OCI-LY1 (cell line): ENCODE measurements around the gene AFAP1L1.
A peak's percentile ranks its signal among the peaks of the same experiment; 100 is the strongest.

Experiments used
- H2AFZ ChIP-seq: fragments of 200-600 bp; sonication (generic), shearing (Covaris generic); 2 replicates; pipeline ENCODE4 v1.6.0; 2014; ENCODE audit warnings: antibody characterized with exemption, mild to moderate bottlenecking, low read length
- H3F3A ChIP-seq: fragments of 200-600 bp; sonication (generic), shearing (Covaris generic); 2 replicates; pipeline ENCODE4 v1.6.0; 2014; ENCODE audit warnings: mild to moderate bottlenecking, antibody characterized with exemption, low read length, moderate library complexity; ENCODE audit not compliant: insufficient read depth
- H3K27ac ChIP-seq: fragments of 200-600 bp; sonication (generic); 2 replicates; pipeline ENCODE4 v1.5.1; 2014; ENCODE audit warnings: low read length, mixed run types, mild to moderate bottlenecking, low read depth; ENCODE audit not compliant: poor library complexity, severe bottlenecking
- H3K27me3 ChIP-seq: fragments of 200-600 bp; sonication (generic); 2 replicates; pipeline ENCODE4 v1.6.0; 2014; ENCODE audit warnings: antibody characterized with exemption, mild to moderate bottlenecking, low read length, moderate library complexity; ENCODE audit not compliant: insufficient read depth
- H3K36me3 ChIP-seq: fragments of 200-600 bp; sonication (generic); 2 replicates; pipeline ENCODE4 v1.6.1; 2014; ENCODE audit warnings: mild to moderate bottlenecking, antibody characterized with exemption, low read length, moderate library complexity, mixed read lengths; ENCODE audit not compliant: insufficient read depth
- H3K4me1 ChIP-seq: fragments of 200-600 bp; sonication (generic); 2 replicates; pipeline ENCODE4 v1.5.1; 2014; ENCODE audit warnings: mild to moderate bottlenecking, low read length, moderate library complexity; ENCODE audit not compliant: insufficient read depth, severe bottlenecking
- H3K4me2 ChIP-seq: fragments of 200-600 bp; sonication (generic), shearing (Covaris generic); 2 replicates; pipeline ENCODE4 v1.6.1; 2014; ENCODE audit warnings: low read length
- H3K4me3 ChIP-seq: fragments of 200-600 bp; sonication (generic); 2 replicates; pipeline ENCODE4 v1.5.1; 2014; ENCODE audit warnings: low read length, low read depth, mild to moderate bottlenecking, mixed read lengths; ENCODE audit not compliant: poor library complexity, severe bottlenecking
- H3K79me2 ChIP-seq: fragments of 200-600 bp; shearing (Covaris generic); 2 replicates; pipeline ENCODE4 v1.6.1; 2016; ENCODE audit warnings: mixed run types, low read length, mixed read lengths; ENCODE audit not compliant: insufficient read depth
- H3K9ac ChIP-seq: fragments of 200-600 bp; sonication (generic), shearing (Covaris generic); 2 replicates; pipeline ENCODE4 v1.6.1; 2014; ENCODE audit warnings: mild to moderate bottlenecking, low read length, mixed read lengths
- H3K9me2 ChIP-seq: fragments of 200-600 bp; sonication (generic), shearing (Covaris generic); 2 replicates; pipeline ENCODE4 v1.6.1; 2014; ENCODE audit warnings: low read depth, mild to moderate bottlenecking, low read length, mixed read lengths
- H3K9me3 ChIP-seq: fragments of 200-600 bp; shearing (Covaris generic); 2 replicates; pipeline ENCODE4 v1.6.1; 2014; ENCODE audit warnings: low read length, mixed read lengths
- H4K20me1 ChIP-seq: fragments of 200-600 bp; sonication (generic), shearing (Covaris generic); 2 replicates; pipeline ENCODE4 v1.6.0; 2016; ENCODE audit warnings: mild to moderate bottlenecking, low read length; ENCODE audit not compliant: insufficient read depth
- CTCF ChIP-seq: fragments of 200-600 bp; sonication (generic), shearing (Covaris generic); IDR thresholded peaks from 2 replicates; pipeline ENCODE4 v1.5.1; 2017; ENCODE audit warnings: mild to moderate bottlenecking, antibody characterized with exemption, low read length, moderate library complexity, mixed read lengths
- EZH2 ChIP-seq: fragments of 200-600 bp; sonication (generic), shearing (Covaris generic); IDR thresholded peaks from 2 replicates; pipeline ENCODE4 v1.8.0; 2017; ENCODE audit warnings: borderline replicate concordance, mixed run types, mild to moderate bottlenecking, antibody characterized with exemption, low read length, moderate library complexity, mixed read lengths

AFAP1L1 gene

DNA sequence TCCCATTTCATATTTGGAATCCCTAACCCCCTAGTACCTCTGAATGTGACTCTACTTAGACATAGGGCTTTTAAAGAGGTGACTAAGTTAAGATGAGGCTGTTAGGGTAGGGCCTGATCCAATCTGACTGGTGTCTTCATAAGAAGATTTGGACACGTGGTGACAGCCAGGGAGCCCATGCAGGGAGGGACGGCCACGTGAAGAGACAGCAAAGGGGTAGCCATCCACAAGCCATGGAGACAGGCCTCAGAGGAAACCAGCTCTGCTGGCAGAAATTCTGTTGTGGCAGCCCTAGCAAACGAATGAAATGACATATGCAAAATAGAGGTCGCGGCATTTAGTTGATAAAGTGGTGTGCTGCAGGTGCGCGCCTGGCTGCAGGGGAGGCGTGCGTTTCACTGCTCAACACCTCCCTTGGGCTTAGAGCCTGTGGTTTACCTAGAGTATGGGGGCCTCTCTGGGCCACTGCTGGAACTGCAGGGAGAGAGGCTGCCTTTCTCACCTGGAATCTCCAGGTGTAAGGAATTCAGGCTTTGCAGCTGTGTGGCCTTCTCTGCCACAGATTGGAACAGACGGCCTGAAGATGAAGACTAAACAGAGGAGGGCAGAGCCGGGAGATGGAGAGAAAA is 7.1 kb upstream of the AFAP1L1 start:
- Histone ChIP-seq H3K36me3 (no peaks in the 10 kb centered on the region; the same call in 1 of the 2 replicates), H3K27ac (no peak overlapping the region), H3K9me3 (0 out of 2 replicates have a peak, but pooled peaks cover 7% of the 10 kb centered on the region), H3K4me2 (no peak overlapping the region), H3K4me1 (peaks cover 5% of the 10 kb centered on the region), H3K79me2 (no peaks in the 10 kb centered on the region), H3K27me3 (no peaks in the 10 kb centered on the region), H4K20me1 (no peaks in the 10 kb centered on the region), H3K4me3 (no peak overlapping the region), H3F3A (no peaks in the 10 kb centered on the region), H2AFZ (no peak overlapping the region), H3K9me2 (no peaks in the 10 kb centered on the region), H3K9ac (no peak overlapping the region)
- TF ChIP-seq EZH2 (no peak), CTCF (peak; percentile 87)

GRCh38 chr5:149265068-149265465 is 6.6 kb upstream of the AFAP1L1 start:
- Histone ChIP-seq H3K79me2 (no peaks in the 10 kb centered on the region), H3K27ac (no peak overlapping the region), H4K20me1 (no peaks in the 10 kb centered on the region), H2AFZ (no peak overlapping the region), H3K36me3 (no peaks in the 10 kb centered on the region; the same call in 1 of the 2 replicates), H3K4me1 (peaks cover 5% of the 10 kb centered on the region), H3F3A (no peaks in the 10 kb centered on the region), H3K4me3 (no peak overlapping the region), H3K9me2 (no peaks in the 10 kb centered on the region), H3K4me2 (no peak overlapping the region), H3K9me3 (0 out of 2 replicates have a peak, but pooled peaks cover 7% of the 10 kb centered on the region), H3K9ac (no peak overlapping the region), H3K27me3 (no peaks in the 10 kb centered on the region)
- TF ChIP-seq EZH2 (no peak), CTCF (no peak)

DNA sequence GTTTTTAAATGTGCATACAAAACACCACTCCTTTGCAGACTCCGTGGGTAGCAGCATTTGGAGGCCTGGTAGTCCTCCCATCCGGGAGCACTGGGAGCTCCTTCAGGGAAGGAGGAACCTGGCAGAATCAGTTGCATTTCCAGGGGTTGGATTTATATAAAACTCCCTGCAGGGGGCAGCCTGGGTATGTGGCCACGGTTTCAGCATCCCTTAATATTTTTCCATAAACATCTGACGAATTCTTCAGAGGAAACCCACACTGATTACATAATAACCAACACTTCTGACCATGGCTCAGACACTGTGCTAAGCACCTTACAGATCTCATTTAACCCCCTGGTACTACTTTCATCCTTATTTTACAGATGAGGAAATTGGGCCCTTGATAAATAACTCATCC is 6.1 kb upstream of the AFAP1L1 start:
- Histone ChIP-seq H3K4me3 (no peak overlapping the region), H3K79me2 (no peaks in the 10 kb centered on the region), H3K4me1 (peaks cover 5% of the 10 kb centered on the region), H3K4me2 (no peak overlapping the region), H3K27me3 (no peaks in the 10 kb centered on the region), H3K27ac (no peak overlapping the region), H4K20me1 (no peaks in the 10 kb centered on the region), H3F3A (no peaks in the 10 kb centered on the region), H3K9ac (no peak overlapping the region), H3K36me3 (no peaks in the 10 kb centered on the region; the same call in 1 of the 2 replicates), H3K9me2 (no peaks in the 10 kb centered on the region), H2AFZ (no peak overlapping the region), H3K9me3 (0 out of 2 replicates have a peak, but pooled peaks cover 7% of the 10 kb centered on the region)
- no peak for TF ChIP-seq CTCF
- no peak for TF ChIP-seq EZH2
